Endothelial cell (in vitro differentiated cells): ENCODE results near the gene SORCS2. TPM values are rescaled to one million over a fixed set of nuclear protein-coding genes. Genes with fewer than 3 reads are reported as not detected.

Source experiments
- DNase-seq: peaks from one replicate; pipeline ENCODE4 v3.0.0; 2021; ENCODE audit warnings: low spot score
- H3K27ac Mint-ChIP-seq: one replicate; pipeline ENCODE4 v1.8.0; 2021; ENCODE audit warnings: mixed read lengths, inconsistent platforms; ENCODE audit not compliant: unreplicated experiment
- H3K27me3 Mint-ChIP-seq: one replicate; pipeline ENCODE4 v1.8.0; 2021; ENCODE audit warnings: mild to moderate bottlenecking, moderate library complexity, mixed read lengths, inconsistent platforms; ENCODE audit not compliant: unreplicated experiment
- H3K36me3 Mint-ChIP-seq: one replicate; pipeline ENCODE4 v1.8.0; 2021; ENCODE audit warnings: mild to moderate bottlenecking, low read depth, mixed read lengths, inconsistent platforms; ENCODE audit not compliant: unreplicated experiment
- H3K4me1 Mint-ChIP-seq: one replicate; pipeline ENCODE4 v1.8.0; 2021; ENCODE audit warnings: mild to moderate bottlenecking, mixed read lengths, inconsistent platforms; ENCODE audit not compliant: unreplicated experiment
- H3K4me3 Mint-ChIP-seq: one replicate; pipeline ENCODE4 v1.8.0; 2021; ENCODE audit warnings: mild to moderate bottlenecking, mixed read lengths, inconsistent platforms; ENCODE audit not compliant: unreplicated experiment
- H3K9me3 Mint-ChIP-seq: one replicate; pipeline ENCODE4 v1.8.0; 2021; ENCODE audit warnings: mixed read lengths, inconsistent platforms; ENCODE audit not compliant: unreplicated experiment
- CTCF ChIP-seq: fragments of 200-600 bp; sonication (generic); IDR thresholded peaks from one replicate; pipeline ENCODE4 v1.5.0; 2021; ENCODE audit warnings: antibody characterized with exemption; ENCODE audit not compliant: unreplicated experiment
- total RNA-seq: library from RNA; stranded (reverse); fragmentation: NEBNext Ultra II Directional; extraction: Animal tissue kit (Norgen Biotek cat#: 25700); gene quantifications from one replicate; pipeline ENCODE4 v1.2.1, GENCODE V29; 2021; ENCODE audit not compliant: unreplicated experiment

Gene SORCS2
- total RNA-seq, 1 donor from 2014 or later = 1.3 TPM

- no peak for TF ChIP-seq CTCF
- DNase-seq = no peak
- peaks cover 19% of the 10 kb centered on the region for H3K27me3 Mint-ChIP-seq
- no peak overlapping the region for H3K4me3 Mint-ChIP-seq
- no peaks in the 10 kb centered on the region for H3K36me3 Mint-ChIP-seq
- H3K4me1 Mint-ChIP-seq = no peaks in the 10 kb centered on the region
- no peaks in the 10 kb centered on the region for H3K9me3 Mint-ChIP-seq
- H3K27ac Mint-ChIP-seq = no peak overlapping the region
Observed at GRCh38 chr4:7261536-7261935, 69.2 kb downstream of the SORCS2 start.

GRCh38 chr4:7262134-7262533 is 69.8 kb downstream of the SORCS2 start:
- Mint-ChIP-seq H3K4me1 (no peaks in the 10 kb centered on the region), H3K27ac (no peak overlapping the region), H3K36me3 (no peaks in the 10 kb centered on the region), H3K9me3 (no peaks in the 10 kb centered on the region), H3K27me3 (peaks cover 17% of the 10 kb centered on the region), H3K4me3 (no peak overlapping the region)
- DNase-seq = no peak
- no peak for TF ChIP-seq CTCF

- Mint-ChIP-seq H3K4me1 (no peaks in the 10 kb centered on the region), H3K27me3 (peaks cover 15% of the 10 kb centered on the region), H3K4me3 (no peak overlapping the region), H3K9me3 (no peaks in the 10 kb centered on the region), H3K36me3 (no peaks in the 10 kb centered on the region), H3K27ac (no peak overlapping the region)
- TF ChIP-seq CTCF = no peak
- DNase-seq = no peak
Observed at GRCh38 chr4:7263166-7263565, 70.8 kb downstream of the SORCS2 start.

- Mint-ChIP-seq H3K4me1 (no peaks in the 10 kb centered on the region), H3K9me3 (no peaks in the 10 kb centered on the region), H3K27me3 (peaks cover 10% of the 10 kb centered on the region), H3K36me3 (no peaks in the 10 kb centered on the region), H3K27ac (no peak overlapping the region), H3K4me3 (no peak overlapping the region)
- TF ChIP-seq CTCF = no peak
- no peak for DNase-seq
Observed at GRCh38 chr4:7264694-7265093, 72.4 kb downstream of the SORCS2 start.

- Mint-ChIP-seq H3K27me3 (peaks cover 10% of the 10 kb centered on the region), H3K4me1 (no peaks in the 10 kb centered on the region), H3K36me3 (no peaks in the 10 kb centered on the region), H3K9me3 (no peaks in the 10 kb centered on the region), H3K4me3 (no peak overlapping the region), H3K27ac (no peak overlapping the region)
- TF ChIP-seq CTCF = no peak
- DNase-seq = no peak
Observed at GRCh38 chr4:7266525-7267292, 74.4 kb downstream of the SORCS2 start.
